HG03139 (cell line): ENCODE measurements around the gene SOST.
A peak's percentile ranks its signal among the peaks of the same experiment; 100 is the strongest.
"Not testable (repeated sequence)": the region's sequence is repeated elsewhere in the genome, so short reads cannot be mapped to it uniquely, and the experiment has no call there.

ENCODE experiments used
- ATAC-seq: cut with Tn5 transposase; IDR thresholded peaks from one replicate; pipeline ENCODE4 v1.9.1; 2021; ENCODE audit not compliant: unreplicated experiment

Gene SOST

DNA sequence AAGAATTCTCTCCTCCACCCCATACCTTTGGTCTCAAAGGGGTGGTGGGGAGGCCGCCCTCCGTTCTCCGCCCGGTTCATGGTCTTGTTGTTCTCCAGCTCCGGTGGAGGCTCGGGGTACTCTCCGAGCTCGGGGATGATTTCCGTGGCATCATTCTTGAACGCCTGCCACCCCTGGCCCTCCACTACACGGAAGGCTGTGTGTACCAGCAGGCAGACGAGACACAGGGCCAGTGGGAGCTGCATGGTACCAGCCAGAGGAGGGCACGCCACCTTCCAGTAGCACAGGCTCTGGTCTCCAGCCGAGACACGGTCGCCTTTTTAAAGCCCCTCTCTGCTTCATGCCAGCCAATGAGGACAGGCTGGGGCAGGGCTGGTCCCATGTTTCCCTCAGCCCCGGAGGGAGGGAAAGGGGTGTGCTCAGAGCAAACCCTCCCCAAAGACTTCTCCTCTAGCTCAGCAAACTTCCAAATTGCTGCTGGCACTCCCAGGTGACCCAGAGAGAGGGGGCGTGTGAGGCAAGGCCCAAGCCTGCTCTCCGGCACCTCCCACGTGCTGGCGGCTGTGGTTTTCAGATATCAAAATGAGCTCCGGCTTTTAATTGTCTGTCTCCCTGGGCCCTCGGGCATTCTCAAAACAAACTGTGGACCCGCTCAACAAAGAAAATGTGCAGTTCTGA, at the start of gene SOST:
Gene SOST (minus strand): TSS at position 295 of the 678 bp plus-strand sequence. CDS start 50 bp downstream, at position 245.
- no peak for ATAC-seq

DNA sequence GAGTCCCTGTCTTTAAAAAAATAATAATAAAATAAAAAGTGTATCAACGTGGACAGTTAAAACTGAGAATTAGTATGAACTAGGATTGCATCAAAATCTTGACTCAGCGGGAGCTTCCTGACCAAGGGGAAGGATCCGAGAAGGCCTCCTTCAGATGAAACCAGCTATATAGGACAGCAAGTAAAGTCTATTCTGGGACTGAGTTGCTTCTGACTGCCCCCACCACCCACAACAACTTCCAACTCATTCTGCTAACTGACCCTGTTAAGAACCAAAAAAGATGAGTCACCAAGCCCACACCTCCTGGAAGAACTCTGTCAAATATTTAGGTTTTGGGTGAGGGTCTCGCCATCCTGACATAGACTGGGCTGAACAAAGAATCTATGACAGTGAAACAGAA, 49.5 kb upstream of the SOST start:
- ATAC-seq = no peak

DNA sequence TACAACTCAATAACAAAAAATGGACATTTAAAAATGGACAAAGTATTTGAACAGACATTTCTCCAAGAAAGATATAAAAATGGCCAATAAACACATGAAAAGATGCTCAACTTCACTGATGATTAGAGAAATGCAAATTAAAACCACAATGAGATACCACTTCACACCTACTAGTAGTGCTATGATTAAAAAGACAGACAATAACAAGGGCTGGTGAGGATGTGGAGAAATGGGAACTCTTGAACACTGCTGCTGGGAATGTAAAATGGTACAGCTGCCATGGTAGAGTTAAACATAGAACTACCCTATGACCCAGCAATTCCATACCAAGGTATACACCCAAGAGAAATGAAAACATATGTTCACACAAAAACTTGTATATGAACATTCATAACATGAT, 46.5 kb upstream of the SOST start:
- ATAC-seq = no peak

DNA sequence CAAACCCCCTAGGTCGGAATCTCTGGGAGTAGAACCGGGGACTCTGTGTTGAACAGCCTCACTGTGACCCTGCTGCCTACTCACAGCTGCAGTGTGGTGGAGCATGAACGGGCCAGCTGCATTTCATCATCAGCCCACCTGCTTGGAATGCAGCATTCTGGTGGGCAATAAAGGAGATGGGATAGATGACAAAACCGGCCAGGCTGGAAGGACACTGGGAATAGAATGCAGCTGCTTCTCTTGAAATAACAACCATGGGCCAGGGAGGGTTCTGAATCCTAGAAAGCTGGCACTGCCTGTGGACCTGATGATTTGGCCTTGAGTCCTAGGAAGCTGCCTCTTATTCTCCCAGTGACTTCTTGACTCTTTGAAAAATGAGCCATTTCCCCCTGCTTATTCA, 45.2 kb upstream of the SOST start:
- no peak for ATAC-seq

DNA sequence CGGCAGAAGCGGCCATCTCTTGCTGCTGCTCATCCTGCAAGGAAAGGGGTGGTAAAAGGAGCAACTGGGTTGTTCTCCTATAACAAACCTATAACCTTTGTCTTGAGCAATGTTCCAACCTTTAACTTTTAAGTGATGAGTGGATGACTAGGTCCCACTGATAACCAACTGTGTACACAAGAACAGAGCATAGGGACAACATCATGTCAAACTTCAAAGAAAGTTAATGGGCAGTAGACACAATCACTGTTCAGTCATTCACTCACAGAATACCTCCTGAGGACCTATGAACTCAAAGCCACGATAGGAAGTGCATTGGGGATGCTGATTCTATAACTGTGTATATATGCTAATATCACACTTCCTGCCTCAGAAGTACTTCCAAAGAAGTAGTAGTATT, 43.3 kb upstream of the SOST start:
- no peak for ATAC-seq

DNA sequence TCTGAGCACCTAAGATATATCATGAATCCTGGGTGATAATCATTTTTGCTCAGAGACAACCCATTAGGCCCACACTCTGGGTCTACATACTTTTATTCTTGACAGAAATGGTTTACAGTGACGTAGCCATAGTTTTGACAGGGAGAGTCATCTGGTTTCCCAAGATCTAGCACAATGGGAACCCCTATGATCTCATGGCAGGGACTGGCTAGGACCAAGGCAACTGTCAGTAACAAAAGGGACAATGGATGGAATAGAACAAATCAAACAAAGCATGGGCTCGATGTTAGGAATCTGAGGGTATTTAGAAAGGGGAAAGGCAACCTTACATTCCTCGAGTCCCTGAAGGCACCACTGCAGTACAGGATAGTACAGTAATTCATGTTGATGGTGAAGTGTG, 42.1 kb upstream of the SOST start:
- no peak for ATAC-seq

DNA sequence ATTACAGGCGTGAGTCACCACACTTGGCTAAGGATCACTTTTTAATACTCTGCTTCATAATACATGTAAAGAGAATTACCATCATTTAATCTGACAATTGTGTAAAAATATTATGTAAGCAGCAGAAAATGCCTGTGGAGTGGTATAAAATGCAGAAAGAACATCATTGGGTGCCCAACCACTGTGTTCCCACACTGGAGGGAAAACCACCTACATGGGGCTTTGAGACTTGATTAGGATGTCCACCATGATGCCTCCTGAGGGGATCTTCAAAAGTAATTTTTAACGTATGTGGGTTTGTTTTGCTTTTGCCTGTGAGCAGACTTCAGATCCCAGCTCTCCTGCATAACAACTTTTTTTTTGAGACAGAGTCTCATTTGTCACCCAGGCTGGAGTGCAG, 40.5 kb upstream of the SOST start:
- ATAC-seq = no peak

DNA sequence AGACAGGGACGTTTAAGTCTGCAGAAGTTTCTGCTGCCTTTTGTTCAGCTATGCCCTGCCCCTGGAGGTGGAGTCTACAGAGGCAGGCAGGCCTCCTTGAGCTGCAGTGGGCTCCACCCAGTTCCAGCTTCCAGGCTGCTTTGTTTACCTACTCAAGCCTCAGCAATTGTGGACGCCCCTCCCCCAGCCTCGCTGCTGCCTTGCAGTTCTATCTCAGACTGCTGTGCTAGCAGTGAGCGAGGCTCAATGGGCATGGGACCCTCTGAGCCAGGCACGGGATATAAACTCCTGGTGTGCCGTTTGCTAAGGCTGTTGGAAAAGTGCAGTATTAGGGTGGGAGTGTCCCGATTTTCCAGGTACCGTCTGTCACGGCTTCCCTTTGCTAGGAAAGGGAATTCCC, 39.4 kb upstream of the SOST start:
- ATAC-seq = not testable (repeated sequence)

DNA sequence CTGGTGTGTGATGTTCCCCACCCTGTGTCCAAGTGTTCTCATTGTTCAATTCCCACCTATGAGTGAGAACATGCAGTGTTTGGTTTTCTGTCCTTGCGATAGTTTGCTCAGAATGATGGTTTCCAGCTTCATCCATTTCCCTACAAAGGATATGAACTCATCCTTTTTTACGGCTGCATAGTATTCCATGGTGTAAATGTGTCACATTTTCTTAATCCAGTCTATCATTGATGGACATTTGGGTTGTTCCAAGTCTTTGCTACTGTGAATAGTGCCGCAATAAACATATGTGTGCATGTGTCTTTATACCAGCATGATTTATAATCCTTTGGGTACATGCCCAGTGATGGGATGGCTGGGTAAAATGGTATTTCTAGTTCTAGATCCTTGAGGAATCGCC, 34.1 kb upstream of the SOST start:
- ATAC-seq = not testable (repeated sequence)

DNA sequence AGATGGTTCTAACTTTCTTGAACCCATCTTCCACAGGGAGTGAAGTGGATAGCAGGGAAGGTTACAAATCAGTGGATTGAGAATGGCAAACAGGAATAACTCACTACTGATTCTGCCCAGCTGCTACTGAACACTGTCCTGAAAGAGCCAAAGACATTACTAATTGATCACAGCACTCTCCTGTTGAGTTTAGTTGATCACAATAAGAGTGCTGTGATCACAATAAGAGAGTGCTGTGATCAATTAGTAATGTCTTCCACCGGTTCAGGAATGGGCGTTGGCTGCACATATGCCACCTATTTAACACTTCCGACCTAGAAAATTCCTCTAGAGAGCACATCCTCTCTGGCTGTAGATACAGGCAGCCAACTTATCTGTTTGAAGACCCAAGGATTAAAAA, 33.0 kb upstream of the SOST start:
- ATAC-seq = no peak

DNA sequence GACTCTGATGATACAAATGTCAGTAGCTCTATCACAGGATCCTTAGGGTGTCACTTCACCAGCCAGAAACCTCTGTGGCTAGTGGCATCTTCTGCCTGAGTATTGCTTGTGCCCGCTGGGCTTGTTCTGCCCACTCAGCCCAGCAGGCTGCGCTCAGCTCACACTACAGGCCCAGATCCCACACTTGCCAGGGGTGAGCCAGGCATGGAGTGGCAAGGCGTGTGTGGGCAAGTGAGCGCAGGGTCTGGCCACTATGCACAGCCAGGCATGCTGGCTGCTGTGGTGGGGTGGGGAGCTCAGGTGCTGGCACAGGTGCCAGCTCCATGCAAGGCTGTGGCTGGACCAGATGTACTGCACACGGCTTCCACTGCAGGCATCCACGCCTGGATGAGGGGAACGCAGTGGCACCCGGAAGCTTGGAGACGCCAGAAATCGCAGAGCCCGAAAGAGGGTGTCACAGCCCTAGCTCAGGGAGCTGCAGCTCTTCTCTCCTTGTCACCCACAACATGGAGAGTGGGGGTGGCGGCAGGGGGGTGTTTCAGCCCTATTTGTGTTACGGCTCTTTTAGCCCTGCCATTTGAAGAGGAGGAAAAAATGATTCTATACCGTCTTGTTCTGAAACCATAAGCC, 31.8 kb upstream of the SOST start:
- no peak for ATAC-seq

DNA sequence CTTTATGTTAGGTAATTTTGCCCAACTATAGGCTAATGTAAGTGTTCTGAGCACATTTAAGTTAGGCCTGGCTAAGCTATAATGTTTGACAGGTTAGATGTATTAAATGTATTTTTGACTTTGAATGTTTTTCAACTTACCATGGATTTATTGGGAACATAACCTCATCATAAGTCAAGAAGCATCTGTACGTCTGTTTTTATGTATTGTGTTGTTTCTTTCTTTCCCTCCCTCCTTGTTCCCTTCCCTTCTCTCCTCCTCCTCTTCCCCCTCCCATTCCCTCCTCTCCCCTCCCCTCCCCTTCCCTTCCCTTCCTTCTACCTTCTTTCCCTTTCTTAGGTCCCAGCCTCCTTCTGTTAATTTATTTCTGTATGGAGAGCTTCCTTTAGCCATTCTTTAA, 30.9 kb upstream of the SOST start:
- no peak for ATAC-seq

DNA sequence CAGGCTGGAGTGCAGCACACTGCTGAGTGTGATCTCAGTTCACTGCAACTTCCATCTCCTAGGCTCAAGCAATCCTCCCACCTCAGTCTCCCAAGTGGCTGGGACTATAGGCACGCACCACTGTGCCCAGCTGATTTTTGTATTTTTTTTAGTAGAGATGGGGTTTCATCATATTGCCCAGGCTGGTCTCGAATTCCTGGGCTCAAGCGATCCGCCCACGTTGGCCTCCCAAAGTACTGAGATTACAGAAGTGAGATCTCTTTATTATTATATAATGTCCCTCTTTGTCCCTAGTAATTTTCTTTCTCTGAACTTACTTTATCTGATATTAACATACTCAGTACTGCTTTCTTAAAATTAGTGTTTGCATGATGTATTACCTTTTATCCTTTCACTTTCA, 29.9 kb upstream of the SOST start:
- no peak for ATAC-seq

DNA sequence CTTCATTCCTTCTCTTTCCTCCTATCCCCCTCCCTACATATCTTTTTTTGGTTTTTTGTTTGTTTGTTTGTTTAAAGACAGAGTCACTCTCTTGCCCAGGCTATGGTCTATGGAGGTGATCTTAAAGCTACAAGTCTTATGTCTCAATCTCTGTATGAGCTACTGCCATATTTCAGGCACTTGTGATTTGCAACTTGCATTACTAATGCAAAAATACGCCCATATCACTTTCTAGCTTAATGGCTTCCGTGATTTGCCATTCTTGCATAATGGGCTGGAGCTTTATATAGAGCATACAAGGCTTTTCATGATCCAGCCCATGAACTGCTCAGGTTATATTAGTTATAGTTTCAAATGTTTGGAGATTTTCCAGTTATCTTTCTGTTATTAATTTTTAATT, 29.1 kb upstream of the SOST start:
- no peak for ATAC-seq

DNA sequence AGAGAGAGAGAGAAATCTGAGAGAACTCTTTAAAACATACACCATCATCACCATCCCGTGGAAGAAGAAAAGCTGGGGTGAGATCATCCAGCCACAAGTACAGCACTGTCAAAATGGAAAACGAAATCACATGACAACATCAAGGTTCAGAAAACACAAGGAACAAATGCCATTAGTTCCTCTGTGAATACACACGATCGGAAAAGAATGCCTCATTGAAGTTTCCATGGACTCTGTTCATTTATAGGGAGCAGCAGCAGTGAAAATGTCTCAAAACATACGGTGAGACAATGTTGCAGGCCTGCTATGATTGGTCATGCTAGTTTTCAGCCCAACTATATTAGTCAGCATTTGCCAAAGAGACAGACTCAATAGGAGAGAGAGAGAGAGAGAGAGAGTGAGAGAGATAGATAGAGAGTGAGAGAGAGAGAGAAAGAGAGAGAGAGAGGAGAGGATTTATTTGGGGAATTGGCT, 26.1 kb upstream of the SOST start:
- ATAC-seq = no peak

DNA sequence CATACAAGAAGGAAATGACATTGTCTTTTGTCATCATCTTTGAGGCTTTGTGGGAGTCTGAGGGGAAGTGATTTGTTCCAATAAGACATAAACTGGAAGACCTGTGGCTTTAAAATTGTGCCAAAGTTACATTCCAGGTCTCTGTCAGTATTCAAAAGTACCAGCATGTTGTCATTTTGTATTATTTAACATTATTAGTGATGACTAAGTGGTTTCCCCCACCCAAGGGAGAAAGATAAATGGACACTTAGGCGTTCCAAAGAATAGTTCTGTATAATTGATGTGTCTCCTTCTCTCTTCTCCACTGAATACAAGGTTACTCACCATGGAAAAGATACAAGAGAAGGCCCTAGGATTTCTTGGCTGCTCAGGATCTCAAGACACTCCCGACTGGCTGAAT, 25.5 kb upstream of the SOST start:
- no peak for ATAC-seq

DNA sequence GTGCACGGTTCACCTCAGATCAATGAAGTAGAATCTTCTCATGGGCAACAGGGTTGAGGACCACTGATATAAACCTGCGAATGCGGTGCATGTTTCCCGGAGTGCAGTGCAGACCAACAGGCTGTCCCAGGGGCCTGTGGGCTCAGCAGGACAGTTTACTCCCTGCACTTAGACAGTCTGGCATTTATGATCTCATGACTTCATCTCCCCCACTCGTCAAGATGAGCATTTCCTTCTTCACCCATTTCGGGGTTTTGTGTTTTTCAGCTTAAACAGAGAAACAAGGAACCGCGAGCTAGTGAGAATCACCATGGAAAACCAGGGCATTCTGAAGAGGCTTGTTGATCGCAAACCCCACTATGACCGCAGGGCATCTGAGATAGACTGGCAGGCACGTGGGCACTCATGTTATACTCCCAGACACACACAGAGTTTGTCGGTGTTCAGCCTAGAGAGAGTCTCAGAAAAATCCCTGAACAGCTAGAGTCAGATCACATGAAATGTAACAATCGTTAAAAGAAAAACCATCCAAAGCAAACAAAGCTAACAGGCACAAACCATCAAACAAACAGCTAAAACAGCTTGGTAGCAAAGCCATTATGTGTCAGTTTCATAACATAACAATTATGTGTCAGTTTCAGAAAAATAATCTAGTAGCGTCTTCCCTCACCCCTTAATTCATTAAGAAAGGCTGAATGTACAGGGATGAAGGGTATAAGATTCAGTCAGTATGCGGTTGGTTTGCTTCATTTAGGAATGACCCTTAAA, 24.5 kb upstream of the SOST start:
- no peak for ATAC-seq

DNA sequence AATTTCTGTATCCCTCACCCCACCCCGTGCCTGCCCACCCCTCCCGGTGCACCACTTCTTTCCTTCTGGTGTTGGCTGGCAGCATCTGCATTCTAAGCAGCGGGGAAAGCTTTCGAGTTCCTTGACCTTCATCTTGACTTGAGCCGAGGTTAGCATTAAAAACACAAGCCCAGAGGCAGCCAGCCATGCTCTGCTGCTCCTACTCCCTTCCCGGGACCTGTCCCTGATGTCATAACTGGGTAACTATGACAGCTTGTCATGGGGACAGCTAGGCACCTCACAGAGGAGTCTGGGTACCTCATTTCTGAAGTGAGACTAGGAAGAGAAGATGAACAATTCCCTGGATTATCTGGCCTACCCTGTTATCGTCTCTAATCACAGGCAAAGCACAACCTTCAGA, 21.5 kb upstream of the SOST start, which contains the start of gene CFAP97D1:
Gene CFAP97D1 (plus strand): TSS at position 301 of the 400 bp plus-strand sequence. CDS start 28 bp downstream, at position 329.
- no peak for ATAC-seq

DNA sequence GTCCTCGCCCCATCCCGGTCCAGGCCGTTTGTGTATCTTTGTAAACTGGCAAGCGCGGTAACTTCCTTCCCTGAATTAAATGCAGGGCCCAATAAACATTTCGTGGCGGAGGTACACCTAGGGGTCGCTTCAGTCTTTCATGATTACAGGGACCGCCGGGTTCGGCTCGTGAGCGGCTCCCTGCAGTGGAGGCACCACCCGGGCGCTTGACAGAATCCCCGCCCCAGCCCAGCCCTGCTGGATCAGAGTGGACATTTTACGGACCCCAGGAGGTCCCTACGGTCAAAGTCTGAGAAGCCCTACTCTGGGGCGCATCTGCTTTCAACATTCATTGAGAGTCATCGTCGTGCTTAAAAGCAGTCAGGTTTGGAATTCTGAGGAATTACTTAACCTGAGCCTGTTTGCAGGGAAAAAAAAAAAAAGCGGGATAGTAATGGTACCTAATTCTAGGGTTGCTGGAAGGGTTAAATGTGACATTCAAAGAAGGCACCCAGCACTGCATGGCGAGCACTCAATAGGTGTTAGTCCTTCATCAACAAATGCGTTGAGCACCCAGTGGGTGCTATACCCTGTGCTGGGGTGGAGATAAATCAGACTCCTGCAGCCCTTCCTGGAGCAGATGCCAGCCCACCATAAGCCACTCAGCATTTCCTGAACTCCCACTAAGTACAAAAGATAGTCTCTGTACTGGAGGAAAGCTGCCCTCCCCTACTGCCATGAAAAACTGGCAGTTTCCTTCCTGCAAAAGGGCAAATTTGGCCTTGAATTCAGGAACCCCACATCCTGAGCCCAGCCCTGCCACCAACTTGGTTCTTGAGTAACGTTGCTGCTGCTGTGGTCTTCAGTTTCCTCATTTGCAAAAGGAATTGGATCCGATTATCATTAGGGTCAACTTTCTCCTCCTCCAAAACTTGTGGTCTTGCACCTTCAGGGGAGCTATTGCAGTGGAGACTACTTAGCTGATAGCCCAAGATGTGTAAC, 20.8 kb upstream of the SOST start:
- no peak for ATAC-seq

DNA sequence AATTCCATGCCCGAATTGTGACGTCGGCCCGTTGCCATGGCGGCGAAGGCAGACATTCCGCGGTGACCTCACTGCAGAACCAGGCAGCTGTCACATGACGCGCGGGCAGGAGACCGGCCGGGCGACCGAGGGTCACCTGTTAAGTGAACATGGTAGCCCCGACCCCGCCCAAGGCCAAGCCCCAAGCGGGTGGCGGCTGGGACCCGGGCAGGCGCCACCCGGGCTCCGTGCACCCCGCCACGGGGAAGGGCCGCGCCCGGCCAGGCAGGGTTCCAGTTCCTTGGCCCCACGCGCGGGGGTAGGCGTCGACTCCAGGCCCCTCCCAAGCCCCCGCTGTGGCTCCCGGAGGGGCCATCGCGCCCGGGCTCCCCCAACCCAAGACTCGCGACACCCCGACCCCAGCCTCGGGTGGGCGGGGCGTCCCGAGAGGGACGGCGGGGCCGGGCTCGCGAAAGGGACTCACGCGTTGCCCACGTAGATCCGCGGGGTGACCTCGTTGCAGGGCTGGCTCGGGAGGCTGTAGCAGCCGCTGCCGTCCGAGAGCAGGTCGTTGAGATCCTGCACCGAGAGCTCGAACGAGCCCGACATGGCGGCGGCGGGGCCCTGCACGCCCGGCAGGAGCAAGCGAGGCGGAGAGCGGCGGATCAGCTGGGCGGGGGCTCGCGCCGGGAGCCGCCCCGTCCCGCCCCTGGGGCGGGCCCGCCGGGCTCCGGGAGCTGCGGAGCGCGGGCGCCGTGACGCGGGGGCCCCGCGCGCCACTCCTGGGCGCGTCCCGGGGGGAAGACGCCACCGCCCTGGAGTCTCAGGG, 19.9 kb upstream of the SOST start, which contains the start of gene DUSP3:
Gene DUSP3 (minus strand): TSS at position 641 of the 808 bp plus-strand sequence. CDS start 53 bp downstream, at position 588.
- peak; percentile 79 for ATAC-seq
